IgD-negative memory B cell (primary cell): ENCODE measurements around the gene CYP26C1. TPM values are rescaled to one million over a fixed set of nuclear protein-coding genes. Genes with fewer than 3 reads are reported as not detected.

Experiments
- H3K27ac Mint-ChIP-seq, 3 donors: one replicate each; pipeline ENCODE4 v1.8.0; 2020 to 2022; ENCODE audit warnings: mild to moderate bottlenecking in 3 of 3, mixed read lengths in 3 of 3, moderate library complexity in 1 of 3
- H3K27me3 Mint-ChIP-seq: one replicate; pipeline ENCODE4 v1.8.0; 2021; ENCODE audit warnings: mixed read lengths
- H3K36me3 Mint-ChIP-seq: one replicate; pipeline ENCODE4 v1.8.0; 2020; ENCODE audit warnings: mild to moderate bottlenecking, mixed read lengths
- H3K4me1 Mint-ChIP-seq, 3 donors: one replicate each; pipeline ENCODE4 v1.8.0; 2020 to 2022; ENCODE audit warnings: mixed read lengths in 3 of 3, mild to moderate bottlenecking in 1 of 3
- H3K4me3 Mint-ChIP-seq, 4 donors: one replicate each; pipeline ENCODE4 v1.8.0; 2020 to 2022; ENCODE audit warnings: mild to moderate bottlenecking in 4 of 4, mixed read lengths in 4 of 4, moderate library complexity in 3 of 4
- H3K9me3 Mint-ChIP-seq, 3 donors: one replicate each; pipeline ENCODE4 v1.8.0; 2020 to 2021; ENCODE audit warnings: mixed read lengths in 3 of 3, mild to moderate bottlenecking in 1 of 3
- polyA plus RNA-seq: library from polyadenylated mRNA; unstranded; fragments of 300-500 nt; fragmentation: Illumina TruSeq; gene quantifications from one replicate; pipeline ENCODE4 v1.2.3, GENCODE V29; 2021

Gene CYP26C1
- polyA plus RNA-seq, 1 donor from 2014 or later: not detected

GRCh38 chr10:93080350-93081046 lies 19.9 kb downstream of the CYP26C1 start:
- H3K4me1 Mint-ChIP-seq: peaks cover 3 to 17% (median 6%) of the 10 kb centered on the region in 3 donors
- no peaks in the 10 kb centered on the region for H3K9me3 Mint-ChIP-seq
- no peak overlapping the region for H3K27ac Mint-ChIP-seq
- H3K27me3 Mint-ChIP-seq: peaks cover 16% of the 10 kb centered on the region
- H3K36me3 Mint-ChIP-seq: no peaks in the 10 kb centered on the region
- H3K4me3 Mint-ChIP-seq: peak overlapping the region in 1 of 4 donors; percentile 15

- H3K27ac Mint-ChIP-seq: no peak overlapping the region
- no peak overlapping the region for H3K4me3 Mint-ChIP-seq
- H3K36me3 Mint-ChIP-seq: no peaks in the 10 kb centered on the region
- no peaks in the 10 kb centered on the region for H3K9me3 Mint-ChIP-seq
- peaks cover 3 to 15% (median 5%) of the 10 kb centered on the region in 3 donors for H3K4me1 Mint-ChIP-seq
- peaks cover 11% of the 10 kb centered on the region for H3K27me3 Mint-ChIP-seq
Observed at GRCh38 chr10:93081318-93081717, 20.7 kb downstream of the CYP26C1 start.

GRCh38 chr10:93081834-93082233 lies 21.2 kb downstream of the CYP26C1 start:
- H3K27ac Mint-ChIP-seq: no peak overlapping the region
- peaks cover 8% of the 10 kb centered on the region for H3K27me3 Mint-ChIP-seq
- no peaks in the 10 kb centered on the region for H3K9me3 Mint-ChIP-seq
- H3K4me1 Mint-ChIP-seq: peaks cover 3 to 10% (median 5%) of the 10 kb centered on the region in 3 donors
- no peaks in the 10 kb centered on the region for H3K36me3 Mint-ChIP-seq
- H3K4me3 Mint-ChIP-seq: no peak overlapping the region

DNA sequence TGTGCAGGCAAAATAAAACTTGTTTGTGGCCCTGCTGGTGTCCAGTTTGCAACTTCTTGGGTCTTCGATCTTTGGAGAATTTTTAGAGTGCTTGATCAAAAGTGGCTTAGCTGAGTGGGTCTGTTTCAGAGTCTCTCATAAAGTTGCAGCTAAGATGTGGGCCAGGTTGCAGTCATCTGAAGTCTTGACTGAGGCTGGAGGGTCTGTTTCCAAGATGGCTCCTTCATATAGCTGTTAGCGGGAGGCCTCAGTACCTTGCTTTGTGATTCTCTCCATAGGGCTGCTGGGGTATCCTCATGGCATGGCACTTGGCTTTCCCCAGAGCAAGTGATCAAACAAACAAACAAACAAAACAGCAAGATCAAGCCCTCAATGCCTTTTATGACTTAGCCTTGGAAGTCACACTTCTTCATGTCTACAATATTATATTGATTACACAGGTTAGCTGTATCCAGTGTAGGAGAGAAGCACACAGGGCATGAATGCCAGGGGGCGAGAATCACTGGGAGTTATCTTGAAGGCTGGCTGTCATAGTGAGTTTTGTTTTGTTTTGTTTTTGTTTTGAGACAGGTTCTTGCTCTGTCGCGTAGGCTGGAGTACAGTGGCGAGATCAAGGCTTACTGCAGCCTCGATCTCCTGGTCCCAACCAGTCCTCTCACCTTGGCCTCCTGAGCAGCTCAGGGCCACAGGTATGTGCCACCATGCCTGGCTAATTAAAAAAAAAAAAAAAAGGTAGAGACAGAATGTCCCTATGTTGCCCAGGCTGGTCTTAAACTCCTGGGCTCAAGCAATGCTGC lies 23.3 kb downstream of the CYP26C1 start:
- H3K27ac Mint-ChIP-seq: no peak overlapping the region
- no peaks in the 10 kb centered on the region for H3K36me3 Mint-ChIP-seq
- H3K4me1 Mint-ChIP-seq: peaks cover 3 to 8% (median 5%) of the 10 kb centered on the region in 3 donors
- H3K4me3 Mint-ChIP-seq: no peak overlapping the region
- no peaks in the 10 kb centered on the region for H3K9me3 Mint-ChIP-seq
- H3K27me3 Mint-ChIP-seq: peaks cover 11% of the 10 kb centered on the region

- H3K27me3 Mint-ChIP-seq: peaks cover 5% of the 10 kb centered on the region
- no peaks in the 10 kb centered on the region for H3K36me3 Mint-ChIP-seq
- H3K4me1 Mint-ChIP-seq: peaks cover 0 to 4% (median 3%) of the 10 kb centered on the region in 3 donors
- no peaks in the 10 kb centered on the region for H3K9me3 Mint-ChIP-seq
- H3K4me3 Mint-ChIP-seq: no peak overlapping the region
- H3K27ac Mint-ChIP-seq: no peak overlapping the region
Observed at GRCh38 chr10:93085272-93085859, 24.8 kb downstream of the CYP26C1 start.

GRCh38 chr10:93086289-93086688 lies 25.7 kb downstream of the CYP26C1 start:
- H3K4me3 Mint-ChIP-seq: no peak overlapping the region
- H3K36me3 Mint-ChIP-seq: no peaks in the 10 kb centered on the region
- H3K4me1 Mint-ChIP-seq: peaks cover 0 to 4% (median 3%) of the 10 kb centered on the region in 3 donors
- H3K9me3 Mint-ChIP-seq: no peaks in the 10 kb centered on the region
- no peak overlapping the region for H3K27ac Mint-ChIP-seq
- H3K27me3 Mint-ChIP-seq: peaks cover 5% of the 10 kb centered on the region

DNA sequence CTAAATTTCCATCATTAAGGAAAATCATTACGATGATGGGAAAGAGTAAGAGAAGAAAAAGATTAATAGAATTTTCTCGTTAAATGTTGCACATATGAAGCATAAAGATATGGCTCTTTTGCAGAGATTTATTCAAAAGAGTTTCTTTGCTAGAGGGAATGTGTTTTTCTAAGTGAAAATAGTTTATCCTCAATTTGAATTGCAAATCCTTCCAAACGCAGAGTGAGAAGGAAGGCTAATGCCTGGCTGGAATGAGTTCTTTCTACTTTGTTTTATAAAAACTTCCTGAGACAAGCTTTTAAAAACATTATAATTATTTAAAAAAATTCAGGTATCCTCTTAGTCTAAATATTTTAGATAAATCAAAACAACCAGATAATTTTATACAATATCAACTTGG lies 27.2 kb downstream of the CYP26C1 start:
- Mint-ChIP-seq H3K9me3 (no peaks in the 10 kb centered on the region), H3K36me3 (no peaks in the 10 kb centered on the region), H3K27me3 (peaks cover 5% of the 10 kb centered on the region), H3K4me3 (no peak overlapping the region), H3K27ac (no peak overlapping the region), H3K4me1 (peaks cover 0 to 4% (median 3%) of the 10 kb centered on the region in 3 donors)

DNA sequence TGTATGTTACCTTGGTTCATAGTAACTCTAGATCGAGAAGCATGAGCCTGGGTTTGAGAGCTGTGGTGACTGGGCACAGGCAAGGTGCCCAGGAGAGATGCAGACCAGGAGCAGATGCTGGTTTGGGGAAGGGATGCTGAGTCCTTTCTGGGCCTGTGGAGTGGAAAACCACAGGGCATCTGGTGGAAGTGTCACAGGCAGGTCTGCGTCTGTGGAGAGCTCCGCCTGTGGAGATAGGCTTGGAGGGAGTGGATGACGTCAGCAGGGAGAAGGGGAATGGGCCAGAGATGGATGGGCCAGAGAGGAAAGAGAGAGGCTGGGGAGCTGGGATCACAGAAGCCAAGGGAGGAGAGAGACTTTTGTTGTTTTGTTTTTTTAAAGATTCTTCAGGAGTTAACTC lies 27.9 kb downstream of the CYP26C1 start:
- Mint-ChIP-seq H3K4me1 (peaks cover 0 to 4% (median 3%) of the 10 kb centered on the region in 3 donors), H3K36me3 (peaks cover 2% of the 10 kb centered on the region), H3K27ac (no peak overlapping the region), H3K27me3 (peaks cover 7% of the 10 kb centered on the region), H3K9me3 (no peaks in the 10 kb centered on the region), H3K4me3 (no peak overlapping the region)

- Mint-ChIP-seq H3K27me3 (peaks cover 7% of the 10 kb centered on the region), H3K9me3 (peaks cover 0 to 2% (median 0%) of the 10 kb centered on the region in 3 donors), H3K27ac (no peak overlapping the region), H3K36me3 (peaks cover 2% of the 10 kb centered on the region), H3K4me1 (peaks cover 0 to 3% (median 2%) of the 10 kb centered on the region in 3 donors), H3K4me3 (no peak overlapping the region)
Observed at GRCh38 chr10:93090619-93091018, 30.0 kb downstream of the CYP26C1 start.

- Mint-ChIP-seq H3K4me1 (peaks cover 0 to 2% (median 0%) of the 10 kb centered on the region in 3 donors), H3K27me3 (peaks cover 7% of the 10 kb centered on the region), H3K36me3 (peaks cover 2% of the 10 kb centered on the region), H3K27ac (no peak overlapping the region), H3K9me3 (peaks cover 0 to 2% (median 0%) of the 10 kb centered on the region in 3 donors), H3K4me3 (no peak overlapping the region)
Observed at GRCh38 chr10:93091960-93092359, 31.4 kb downstream of the CYP26C1 start.

DNA sequence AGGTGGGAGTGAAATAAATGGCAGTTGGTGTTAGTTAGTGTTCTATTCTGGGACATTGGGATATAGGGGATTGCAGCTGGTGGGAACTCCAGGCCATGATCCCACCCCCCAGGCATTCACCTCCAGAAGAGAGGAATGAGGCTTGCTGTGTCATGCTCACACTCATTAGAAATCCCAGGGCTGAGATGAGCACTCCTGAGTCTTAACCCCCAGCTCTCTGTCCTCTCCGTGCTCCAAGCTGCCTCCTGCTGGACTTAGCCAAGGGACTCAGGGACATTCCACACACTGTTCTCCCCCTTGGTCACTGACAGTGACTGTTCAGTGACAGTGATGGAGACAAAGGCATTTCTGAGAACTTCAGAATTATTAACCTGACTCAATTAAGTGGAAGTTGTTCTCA lies 34.6 kb downstream of the CYP26C1 start:
- Mint-ChIP-seq H3K27ac (no peak overlapping the region), H3K4me1 (peaks cover 0 to 2% (median 0%) of the 10 kb centered on the region in 3 donors), H3K36me3 (peaks cover 2% of the 10 kb centered on the region)

GRCh38 chr10:93096901-93097300 lies 36.3 kb downstream of the CYP26C1 start:
- Mint-ChIP-seq H3K36me3 (peaks cover 2% of the 10 kb centered on the region), H3K27ac (no peak overlapping the region), H3K4me1 (peaks cover 0 to 2% (median 0%) of the 10 kb centered on the region in 3 donors), H3K4me3 (no peak overlapping the region), H3K9me3 (peaks cover 0 to 5% (median 4%) of the 10 kb centered on the region in 3 donors), H3K27me3 (peaks cover 2% of the 10 kb centered on the region)

More for the DNA sequence above, 34.6 kb downstream of the CYP26C1 start:
- peaks cover 2% of the 10 kb centered on the region for H3K27me3 Mint-ChIP-seq
- H3K9me3 Mint-ChIP-seq: peaks cover 0 to 5% (median 4%) of the 10 kb centered on the region in 3 donors
- peak overlapping the region in 1 of 4 donors; percentile 18 for H3K4me3 Mint-ChIP-seq

GRCh38 chr10:93097386-93097785 lies 36.8 kb downstream of the CYP26C1 start:
- H3K4me3 Mint-ChIP-seq: no peak overlapping the region

DNA sequence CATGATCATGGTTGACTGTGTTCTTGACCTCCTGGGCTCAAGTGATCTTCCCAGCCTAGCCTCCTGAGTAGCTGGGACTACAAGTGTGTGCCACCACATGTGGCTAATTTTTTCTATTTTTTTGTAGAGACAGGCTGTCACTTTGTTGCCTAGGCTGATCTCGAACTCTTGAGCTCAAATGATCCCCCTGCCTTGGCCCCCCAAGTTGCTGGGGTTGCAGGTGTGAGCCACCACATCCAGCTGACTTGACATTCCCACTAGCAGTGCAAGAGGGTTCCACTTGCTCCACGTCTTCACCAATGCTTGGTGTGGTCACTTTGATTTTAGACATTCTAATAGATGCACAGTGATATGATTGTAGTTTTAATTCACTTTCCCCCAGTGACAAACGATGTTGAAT lies 38.2 kb downstream of the CYP26C1 start:
- peaks cover 0 to under 1% (median 0%) of the 10 kb centered on the region in 3 donors for H3K4me1 Mint-ChIP-seq
- H3K4me3 Mint-ChIP-seq: no peak overlapping the region
- peaks cover 5% of the 10 kb centered on the region for H3K36me3 Mint-ChIP-seq
- no peaks in the 10 kb centered on the region for H3K27me3 Mint-ChIP-seq
- peaks cover 0 to 7% (median 4%) of the 10 kb centered on the region in 3 donors for H3K9me3 Mint-ChIP-seq
- no peak overlapping the region for H3K27ac Mint-ChIP-seq

More at GRCh38 chr10:93097386-93097785, 36.8 kb downstream of the CYP26C1 start:
- Mint-ChIP-seq H3K36me3 (peaks cover 2% of the 10 kb centered on the region), H3K9me3 (peaks cover 0 to 5% (median 4%) of the 10 kb centered on the region in 3 donors), H3K27me3 (peaks cover 2% of the 10 kb centered on the region), H3K27ac (no peak overlapping the region), H3K4me1 (peaks cover 0 to 2% (median 0%) of the 10 kb centered on the region in 3 donors)

DNA sequence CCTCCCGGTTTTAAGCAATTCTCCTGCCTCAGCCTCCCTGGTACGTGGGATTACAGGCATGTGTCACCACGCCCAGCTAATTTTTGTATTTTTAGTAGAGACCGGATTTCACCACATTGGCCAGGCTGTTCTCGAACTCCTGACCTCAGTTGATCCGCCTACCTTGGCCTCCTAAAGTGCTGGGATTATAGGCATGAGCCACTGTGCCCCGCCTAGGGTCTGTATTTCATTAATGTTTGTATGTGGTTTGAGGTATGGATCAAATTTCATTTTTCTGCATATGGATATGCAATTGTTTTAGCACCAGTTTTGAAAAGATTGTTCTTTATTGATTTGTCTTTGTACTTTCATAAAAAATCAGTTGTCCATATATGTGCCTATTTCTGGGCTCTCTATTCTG lies 39.1 kb downstream of the CYP26C1 start:
- Mint-ChIP-seq H3K4me3 (no peak overlapping the region), H3K9me3 (peaks cover 0 to 14% (median 4%) of the 10 kb centered on the region in 3 donors), H3K27me3 (no peaks in the 10 kb centered on the region), H3K4me1 (no peaks in the 10 kb centered on the region), H3K27ac (no peak overlapping the region), H3K36me3 (peaks cover 6% of the 10 kb centered on the region)
